ENCODE measurements around the gene LIPC. TPM values are rescaled to one million over a fixed set of nuclear protein-coding genes. Genes with fewer than 3 reads are reported as not detected.
"Not testable (repeated sequence)": the region's sequence is repeated elsewhere in the genome, so short reads cannot be mapped to it uniquely, and the experiment has no call there.

Gene LIPC
- total and polyA plus RNA-seq, 2 donors: 0.41 to 1.2 TPM

- WGBS: 87% methylated on average over 5 of the region's 5 CpGs
- DNase-seq (ENCODE audit: extremely low spot score): no peak
- H3K27ac ChIP-seq (ENCODE audit: low read depth): no peak overlapping the region
- H3K4me3 ChIP-seq (ENCODE audit: low read depth, low read length): no peak overlapping the region
- no peaks in the 10 kb centered on the region for H3K36me3 ChIP-seq (ENCODE audit: insufficient read depth)
- no peaks in the 10 kb centered on the region for H3K4me1 ChIP-seq (ENCODE audit: insufficient read depth)
Measured at GRCh38 chr15:58585693-58586443, 154.1 kb downstream of the LIPC start.

GRCh38 chr15:58587486-58587885 lies 155.7 kb downstream of the LIPC start:
- 83% methylated on average over 4 of the region's 4 CpGs for WGBS

GRCh38 chr15:58588096-58588495 lies 156.3 kb downstream of the LIPC start:
- Histone ChIP-seq H3K27ac (ENCODE audit: low read depth) (no peak overlapping the region), H3K4me1 (ENCODE audit: insufficient read depth) (no peaks in the 10 kb centered on the region), H3K4me3 (ENCODE audit: low read depth, low read length) (no peak overlapping the region), H3K36me3 (ENCODE audit: insufficient read depth) (no peaks in the 10 kb centered on the region)
- 83% methylated on average over 1 of the region's 1 CpG for WGBS
- no peak for DNase-seq (ENCODE audit: extremely low spot score)

More at GRCh38 chr15:58587486-58587885, 155.7 kb downstream of the LIPC start:
- Histone ChIP-seq H3K4me1 (ENCODE audit: insufficient read depth) (no peaks in the 10 kb centered on the region), H3K36me3 (ENCODE audit: insufficient read depth) (no peaks in the 10 kb centered on the region), H3K27ac (ENCODE audit: low read depth) (no peak overlapping the region), H3K4me3 (ENCODE audit: low read depth, low read length) (no peak overlapping the region)
- no peak for DNase-seq (ENCODE audit: extremely low spot score)

- Histone ChIP-seq H3K36me3 (ENCODE audit: insufficient read depth) (no peaks in the 10 kb centered on the region), H3K4me3 (ENCODE audit: low read depth, low read length) (no peak overlapping the region), H3K4me1 (ENCODE audit: insufficient read depth) (no peaks in the 10 kb centered on the region), H3K27ac (ENCODE audit: low read depth) (no peak overlapping the region)
- 91% methylated on average over 3 of the region's 3 CpGs for WGBS
- no peak for DNase-seq (ENCODE audit: extremely low spot score)
Measured at GRCh38 chr15:58589047-58589446, 157.3 kb downstream of the LIPC start.

GRCh38 chr15:58590236-58590635 lies 158.4 kb downstream of the LIPC start:
- WGBS: 79% methylated on average over 1 of the region's 1 CpG
- no peak for DNase-seq (ENCODE audit: extremely low spot score)

GRCh38 chr15:58590926-58591325 lies 159.1 kb downstream of the LIPC start:
- Histone ChIP-seq H3K4me3 (ENCODE audit: low read depth, low read length) (no peak overlapping the region), H3K27ac (ENCODE audit: low read depth) (no peak overlapping the region), H3K36me3 (ENCODE audit: insufficient read depth) (no peaks in the 10 kb centered on the region), H3K4me1 (ENCODE audit: insufficient read depth) (no peaks in the 10 kb centered on the region)
- 23% methylated on average over 1 of the region's 1 CpG for WGBS
- no peak for DNase-seq (ENCODE audit: extremely low spot score)

More at GRCh38 chr15:58590236-58590635, 158.4 kb downstream of the LIPC start:
- Histone ChIP-seq H3K36me3 (ENCODE audit: insufficient read depth) (no peaks in the 10 kb centered on the region), H3K4me1 (ENCODE audit: insufficient read depth) (no peaks in the 10 kb centered on the region), H3K4me3 (ENCODE audit: low read depth, low read length) (no peak overlapping the region), H3K27ac (ENCODE audit: low read depth) (peak overlapping the region; percentile 18)

- no peaks in the 10 kb centered on the region for H3K4me1 ChIP-seq (ENCODE audit: insufficient read depth)
- 99% methylated on average over 1 of the region's 1 CpG for WGBS
Measured at GRCh38 chr15:58593870-58594269, 162.1 kb downstream of the LIPC start.

GRCh38 chr15:58594898-58595297 lies 163.1 kb downstream of the LIPC start:
- no peaks in the 10 kb centered on the region for H3K36me3 ChIP-seq (ENCODE audit: insufficient read depth)
- WGBS: 98% methylated on average over 1 of the region's 1 CpG
- no peak overlapping the region for H3K27ac ChIP-seq (ENCODE audit: low read depth)
- DNase-seq (ENCODE audit: extremely low spot score): no peak
- H3K4me1 ChIP-seq (ENCODE audit: insufficient read depth): no peaks in the 10 kb centered on the region
- H3K4me3 ChIP-seq (ENCODE audit: low read depth, low read length): no peak overlapping the region

More at GRCh38 chr15:58593870-58594269, 162.1 kb downstream of the LIPC start:
- no peak overlapping the region for H3K27ac ChIP-seq (ENCODE audit: low read depth)
- no peak overlapping the region for H3K4me3 ChIP-seq (ENCODE audit: low read depth, low read length)
- no peak for DNase-seq (ENCODE audit: extremely low spot score)
- no peaks in the 10 kb centered on the region for H3K36me3 ChIP-seq (ENCODE audit: insufficient read depth)

GRCh38 chr15:58595516-58596263 lies 163.9 kb downstream of the LIPC start:
- WGBS: 83% methylated on average over 3 of the region's 3 CpGs
- DNase-seq (ENCODE audit: extremely low spot score): no peak
- H3K27ac ChIP-seq (ENCODE audit: low read depth): no peak overlapping the region
- H3K36me3 ChIP-seq (ENCODE audit: insufficient read depth): no peaks in the 10 kb centered on the region
- no peak overlapping the region for H3K4me3 ChIP-seq (ENCODE audit: low read depth, low read length)
- no peaks in the 10 kb centered on the region for H3K4me1 ChIP-seq (ENCODE audit: insufficient read depth)

- WGBS: 92% methylated on average over 4 of the region's 4 CpGs
- Histone ChIP-seq H3K4me1 (ENCODE audit: insufficient read depth) (no peaks in the 10 kb centered on the region), H3K36me3 (ENCODE audit: insufficient read depth) (no peaks in the 10 kb centered on the region), H3K4me3 (ENCODE audit: low read depth, low read length) (no peak overlapping the region), H3K27ac (ENCODE audit: low read depth) (no peak overlapping the region)
- no peak for DNase-seq (ENCODE audit: extremely low spot score)
Measured at GRCh38 chr15:58597943-58598828, 166.4 kb downstream of the LIPC start.

GRCh38 chr15:58598829-58599210 lies 167.0 kb downstream of the LIPC start:
- 96% methylated on average over 4 of the region's 4 CpGs for WGBS
- no peak for DNase-seq (ENCODE audit: extremely low spot score)

GRCh38 chr15:58602823-58603222 lies 171.0 kb downstream of the LIPC start:
- Histone ChIP-seq H3K36me3 (ENCODE audit: insufficient read depth) (no peaks in the 10 kb centered on the region), H3K4me1 (ENCODE audit: insufficient read depth) (no peaks in the 10 kb centered on the region), H3K27ac (ENCODE audit: low read depth) (no peak overlapping the region), H3K4me3 (ENCODE audit: low read depth, low read length) (no peak overlapping the region)
- DNase-seq (ENCODE audit: extremely low spot score): no peak
- 69% methylated on average over 2 of the region's 2 CpGs for WGBS

More at GRCh38 chr15:58598829-58599210, 167.0 kb downstream of the LIPC start:
- H3K4me3 ChIP-seq (ENCODE audit: low read depth, low read length): no peak overlapping the region
- no peaks in the 10 kb centered on the region for H3K4me1 ChIP-seq (ENCODE audit: insufficient read depth)
- no peaks in the 10 kb centered on the region for H3K36me3 ChIP-seq (ENCODE audit: insufficient read depth)
- no peak overlapping the region for H3K27ac ChIP-seq (ENCODE audit: low read depth)

GRCh38 chr15:58603927-58604326 lies 172.1 kb downstream of the LIPC start:
- H3K4me1 ChIP-seq (ENCODE audit: insufficient read depth); H3K4me3 ChIP-seq (ENCODE audit: low read depth, low read length); H3K36me3 ChIP-seq (ENCODE audit: insufficient read depth); DNase-seq (ENCODE audit: extremely low spot score); H3K27ac ChIP-seq (ENCODE audit: low read depth): not testable (repeated sequence)
- WGBS: 95% methylated on average over 8 of the region's 8 CpGs

Data from urinary bladder (tissue), 4 donors.